Left ventricle myocardium inferior (tissue), 1 donor: ENCODE results near the gene GMFB. TPM values are rescaled to one million over a fixed set of nuclear protein-coding genes. Genes with fewer than 3 reads are reported as not detected.
A peak's percentile ranks its signal among the peaks of the same experiment; 100 is the strongest.

Experiments used
- DNase-seq: peaks from one replicate; pipeline ENCODE4 v3.0.0-alpha.2; 2020
- H3K27ac ChIP-seq: fragments of 200-600 bp; replicated peaks from 2 replicates; pipeline ENCODE4 v1.8.0; 2021
- H3K27me3 ChIP-seq: fragments of 200-600 bp; 2 replicates; pipeline ENCODE4 v1.8.0; 2021; ENCODE audit warnings: low read depth
- H3K36me3 ChIP-seq: fragments of 200-600 bp; 2 replicates; pipeline ENCODE4 v1.8.0; 2021
- H3K4me1 ChIP-seq: fragments of 200-600 bp; 2 replicates; pipeline ENCODE4 v1.8.0; 2021
- H3K4me3 ChIP-seq: fragments of 200-600 bp; 2 replicates; pipeline ENCODE4 v1.8.0; 2021; ENCODE audit warnings: mild to moderate bottlenecking, moderate library complexity
- H3K9me3 ChIP-seq: fragments of 200-600 bp; replicated peaks from 2 replicates; pipeline ENCODE4 v1.8.0; 2021
- intact Hi-C: fragments of 100-400 bp; cut with micrococcal nuclease; formaldehyde crosslinking; loops from one replicate; pipeline ENCODE4 v1.11.0; 2022
- total RNA-seq: library from RNA; stranded (reverse); fragmentation: NEBNext Ultra II Directional; extraction: Animal tissue kit (Norgen Biotek cat#: 25700); gene quantifications from one replicate; pipeline ENCODE4 v1.2.1, GENCODE V29; 2021
- TF ChIP-seq, protein P1 (sequence below): fragments of 200-600 bp; IDR thresholded peaks from 2 replicates; pipeline ENCODE4 v1.8.0; 2021; ENCODE audit warnings: antibody characterized with exemption, mild to moderate bottlenecking, borderline replicate concordance
- donor health status: DM: no; HTN: yes; CAD: no; lungs with severe emphysema.

Gene GMFB
- total RNA-seq, 1 donor from 2014 or later = 23.4 TPM

DNA sequence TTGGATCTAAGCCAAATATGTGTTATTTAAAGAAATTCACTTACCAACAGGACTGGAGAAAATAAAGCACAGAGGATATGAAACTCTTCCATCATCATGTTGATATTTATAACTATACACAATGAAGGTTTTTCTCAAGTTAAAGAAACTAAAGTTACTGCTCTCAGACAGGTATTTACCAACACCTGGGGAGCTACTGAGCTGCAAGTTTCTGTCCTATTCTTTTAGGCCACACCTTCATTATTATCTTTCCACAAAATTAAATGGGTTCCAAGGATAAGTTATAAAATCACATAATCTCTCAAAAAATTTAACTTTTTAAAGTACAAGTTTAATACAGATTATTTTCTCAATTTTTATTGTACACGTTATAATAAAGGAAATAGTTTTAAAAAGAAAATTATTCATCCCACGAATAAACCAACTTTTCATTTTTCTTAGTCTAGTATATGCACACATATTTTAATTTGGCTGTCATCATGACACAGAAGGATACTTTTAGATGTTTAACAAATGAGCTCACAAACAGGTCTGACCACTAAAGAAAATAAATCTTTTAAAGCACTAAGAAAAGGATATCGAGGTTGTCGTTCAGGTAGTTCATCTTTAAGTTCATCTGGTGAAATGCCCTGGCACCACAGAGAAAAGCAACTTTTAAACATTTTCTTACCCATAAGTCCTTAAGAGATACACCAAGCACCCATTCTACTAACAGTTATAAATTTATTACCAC lies 7.8 kb downstream of the GMFB start:
- H3K27me3 ChIP-seq = no peaks in the 10 kb centered on the region
- peaks cover 56% of the 10 kb centered on the region for H3K36me3 ChIP-seq
- no peak overlapping the region for H3K27ac ChIP-seq
- peaks cover 80% of the 10 kb centered on the region for H3K4me1 ChIP-seq
- H3K9me3 ChIP-seq = no peaks in the 10 kb centered on the region
- intact Hi-C loops = no loop called here
- DNase-seq = no peak
- TF ChIP-seq, protein P1, sequence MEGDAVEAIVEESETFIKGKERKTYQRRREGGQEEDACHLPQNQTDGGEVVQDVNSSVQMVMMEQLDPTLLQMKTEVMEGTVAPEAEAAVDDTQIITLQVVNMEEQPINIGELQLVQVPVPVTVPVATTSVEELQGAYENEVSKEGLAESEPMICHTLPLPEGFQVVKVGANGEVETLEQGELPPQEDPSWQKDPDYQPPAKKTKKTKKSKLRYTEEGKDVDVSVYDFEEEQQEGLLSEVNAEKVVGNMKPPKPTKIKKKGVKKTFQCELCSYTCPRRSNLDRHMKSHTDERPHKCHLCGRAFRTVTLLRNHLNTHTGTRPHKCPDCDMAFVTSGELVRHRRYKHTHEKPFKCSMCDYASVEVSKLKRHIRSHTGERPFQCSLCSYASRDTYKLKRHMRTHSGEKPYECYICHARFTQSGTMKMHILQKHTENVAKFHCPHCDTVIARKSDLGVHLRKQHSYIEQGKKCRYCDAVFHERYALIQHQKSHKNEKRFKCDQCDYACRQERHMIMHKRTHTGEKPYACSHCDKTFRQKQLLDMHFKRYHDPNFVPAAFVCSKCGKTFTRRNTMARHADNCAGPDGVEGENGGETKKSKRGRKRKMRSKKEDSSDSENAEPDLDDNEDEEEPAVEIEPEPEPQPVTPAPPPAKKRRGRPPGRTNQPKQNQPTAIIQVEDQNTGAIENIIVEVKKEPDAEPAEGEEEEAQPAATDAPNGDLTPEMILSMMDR = no peak
- no peak overlapping the region for H3K4me3 ChIP-seq

DNA sequence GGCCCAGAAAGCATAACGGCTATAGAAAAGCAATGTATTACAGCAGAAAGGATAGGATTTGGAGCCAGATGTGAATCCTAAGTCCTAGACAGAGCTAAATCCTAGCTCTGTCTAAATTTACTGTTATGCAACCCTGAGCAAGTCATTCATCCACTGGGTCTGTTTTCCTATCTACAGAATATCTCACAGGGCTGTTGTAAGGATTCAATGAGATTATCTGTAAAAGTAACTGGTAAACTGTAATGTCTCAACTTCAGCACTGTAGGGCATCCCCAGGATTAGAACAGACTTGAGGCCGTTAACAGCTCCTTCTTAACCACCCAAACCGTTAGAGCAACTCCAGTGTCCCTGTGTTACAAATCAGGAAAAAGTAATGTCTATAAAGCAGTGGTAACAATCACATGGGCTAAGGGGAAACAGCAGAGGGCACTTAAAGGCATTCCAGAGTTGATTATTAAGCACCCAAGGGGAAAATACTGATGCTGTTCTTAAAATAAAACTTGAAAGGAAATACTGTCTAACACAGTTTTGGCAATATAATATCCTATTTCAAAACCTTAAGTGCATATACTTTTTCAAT lies 10.1 kb downstream of the GMFB start:
- peaks cover 79% of the 10 kb centered on the region for H3K4me1 ChIP-seq
- TF ChIP-seq, protein P1 = no peak
- H3K9me3 ChIP-seq = no peaks in the 10 kb centered on the region

DNA sequence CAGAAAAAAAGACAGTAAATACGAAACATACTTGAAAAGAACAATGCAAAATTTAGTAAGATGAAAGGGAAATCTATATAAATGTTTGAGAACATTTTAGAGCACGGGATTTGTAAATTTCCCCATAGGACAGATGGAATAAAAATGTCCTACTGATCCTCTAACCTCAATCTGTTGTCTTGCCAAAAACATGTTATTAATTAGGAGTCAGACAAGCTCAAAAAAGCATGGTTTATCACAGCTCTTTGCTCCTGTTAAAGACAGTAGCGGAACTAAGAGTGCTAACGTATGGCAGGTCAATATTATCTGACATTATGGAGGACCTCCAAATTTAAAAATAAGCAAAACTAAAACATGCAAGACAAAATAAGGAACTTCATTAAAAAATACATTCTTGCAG lies 12.9 kb downstream of the GMFB start:
- H3K9me3 ChIP-seq = no peaks in the 10 kb centered on the region
- TF ChIP-seq, protein P1 = no peak
- intact Hi-C loops = no loop called here
- no peak overlapping the region for H3K4me3 ChIP-seq
- no peak overlapping the region for H3K27ac ChIP-seq
- DNase-seq = no peak
- H3K4me1 ChIP-seq = peaks cover 77% of the 10 kb centered on the region
- no peaks in the 10 kb centered on the region for H3K27me3 ChIP-seq
- H3K36me3 ChIP-seq = peaks cover 54% of the 10 kb centered on the region

More for the DNA sequence above, 10.1 kb downstream of the GMFB start:
- H3K27me3 ChIP-seq = no peaks in the 10 kb centered on the region
- no peak overlapping the region for H3K4me3 ChIP-seq
- intact Hi-C loops = no loop called here
- no peak for DNase-seq
- peaks cover 69% of the 10 kb centered on the region for H3K36me3 ChIP-seq
- H3K27ac ChIP-seq = peak overlapping the region; percentile 20

DNA sequence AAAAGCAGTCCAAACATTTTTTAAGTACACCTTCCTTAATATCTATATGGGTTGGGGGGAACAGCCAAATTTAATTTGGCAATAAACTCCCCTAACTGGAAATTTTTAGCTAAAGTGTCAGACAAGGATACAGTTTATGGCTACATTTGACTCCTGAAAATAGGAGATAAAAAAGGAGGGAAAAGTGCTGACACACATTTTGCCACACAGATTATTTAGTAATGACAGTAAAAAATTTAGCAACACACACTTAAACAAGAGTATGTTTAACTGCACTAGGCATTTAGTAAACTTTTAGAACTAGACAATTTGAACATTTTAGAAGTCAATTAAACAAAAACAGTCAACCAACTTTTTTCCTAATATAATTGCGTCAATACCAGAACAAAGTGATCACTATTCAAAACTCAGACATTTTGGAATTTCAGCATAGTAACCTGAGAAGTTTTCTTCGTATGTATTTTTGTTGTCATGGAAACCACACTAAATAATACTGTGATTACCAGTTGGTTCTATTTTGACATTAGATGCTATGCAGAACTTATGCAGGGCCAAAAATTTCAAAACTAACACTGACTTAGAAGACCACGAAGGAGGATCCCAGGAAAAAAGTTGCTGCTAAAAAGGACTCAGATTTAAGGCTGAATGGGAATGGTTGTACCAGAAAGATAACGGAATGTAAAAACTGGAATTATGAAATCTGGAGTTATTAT lies 13.4 kb downstream of the GMFB start:
- Histone ChIP-seq H3K27me3 (no peaks in the 10 kb centered on the region), H3K36me3 (peaks cover 54% of the 10 kb centered on the region), H3K9me3 (no peaks in the 10 kb centered on the region), H3K4me1 (peaks cover 74% of the 10 kb centered on the region), H3K27ac (no peak overlapping the region), H3K4me3 (no peak overlapping the region)
- TF ChIP-seq, protein P1 = no peak
- intact Hi-C loops = no loop called here
- DNase-seq = no peak

DNA sequence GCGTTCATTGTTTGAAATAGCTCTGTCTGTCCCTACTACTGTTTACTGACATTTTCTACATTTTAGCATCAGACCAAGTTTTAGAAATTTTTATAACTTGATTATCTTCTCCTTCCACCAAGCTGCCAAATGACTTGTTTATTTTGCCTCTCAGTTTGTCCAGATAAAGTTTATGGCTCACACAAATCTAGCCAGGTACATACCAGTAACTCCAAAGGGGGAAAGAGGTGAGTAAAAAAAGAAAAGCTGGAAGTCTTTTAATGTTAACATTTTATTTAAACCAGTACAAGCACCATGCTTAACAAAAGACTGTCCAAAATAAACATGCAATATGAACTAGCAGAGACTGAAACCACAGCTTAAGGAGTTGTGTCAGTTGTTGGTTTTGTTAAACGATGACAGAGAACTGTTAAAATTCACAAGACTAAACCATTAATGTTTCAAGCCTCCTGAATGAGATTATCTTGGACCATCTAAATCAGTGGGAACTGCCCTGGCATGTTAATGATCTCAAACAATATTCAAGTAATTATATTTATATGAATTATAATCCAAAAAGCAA lies 14.5 kb downstream of the GMFB start:
- Histone ChIP-seq H3K4me3 (no peak overlapping the region), H3K27ac (no peak overlapping the region), H3K36me3 (peaks cover 47% of the 10 kb centered on the region), H3K9me3 (no peaks in the 10 kb centered on the region), H3K4me1 (peaks cover 64% of the 10 kb centered on the region), H3K27me3 (no peaks in the 10 kb centered on the region)
- intact Hi-C loops = no loop called here
- TF ChIP-seq, protein P1 = no peak
- no peak for DNase-seq
